ENCODE results near the gene GZMM. TPM values are rescaled to one million over a fixed set of nuclear protein-coding genes. Genes with fewer than 3 reads are reported as not detected.
A peak's percentile ranks its signal among the peaks of the same experiment; 100 is the strongest.
"Not testable (repeated sequence)": the region's sequence is repeated elsewhere in the genome, so short reads cannot be mapped to it uniquely, and the experiment has no call there.

The GZMM gene
- total RNA-seq, 1 donor from 2014 or later: not detected

GRCh38 chr19:581399-582111 is 37.7 kb downstream of the GZMM start:
- H3K9ac ChIP-seq (ENCODE audit: low read depth in 1 of 3, low read length in 3 of 3): peak overlapping the region in 1 of 3 donors; percentile 3
- H3K4me3 ChIP-seq (ENCODE audit: low read length in 3 of 3): no peak overlapping the region
- H3K4me1 ChIP-seq (ENCODE audit: control insufficient read depth in 3 of 3, insufficient read depth in 3 of 3, low read length in 3 of 3): peaks cover 6 to 43% (median 23%) of the 10 kb centered on the region in 3 donors
- H3K9me3 ChIP-seq (ENCODE audit: control insufficient read depth in 3 of 3, low read length in 3 of 3): no peaks in the 10 kb centered on the region
- peaks cover 20 to 35% (median 27%) of the 10 kb centered on the region in 3 donors for H3K36me3 ChIP-seq (ENCODE audit: control insufficient read depth in 3 of 3, insufficient read depth in 3 of 3, low read length in 3 of 3)
- no peak overlapping the region for H3K27ac ChIP-seq (ENCODE audit: low read depth, low read length)
- H3K27me3 ChIP-seq (ENCODE audit: control insufficient read depth in 3 of 3, insufficient read depth in 3 of 3, low read length in 3 of 3): peaks cover 0 to 8% (median 4%) of the 10 kb centered on the region in 3 donors

GRCh38 chr19:582497-583197 is 38.8 kb downstream of the GZMM start:
- peaks cover 20 to 34% (median 27%) of the 10 kb centered on the region in 3 donors for H3K36me3 ChIP-seq (ENCODE audit: control insufficient read depth in 3 of 3, insufficient read depth in 3 of 3, low read length in 3 of 3)
- no peak overlapping the region for H3K9ac ChIP-seq (ENCODE audit: low read depth in 1 of 3, low read length in 3 of 3)
- H3K27me3 ChIP-seq (ENCODE audit: control insufficient read depth in 3 of 3, insufficient read depth in 3 of 3, low read length in 3 of 3): peaks cover 0 to 8% (median 4%) of the 10 kb centered on the region in 3 donors
- no peak overlapping the region for H3K27ac ChIP-seq (ENCODE audit: low read depth, low read length)
- H3K4me3 ChIP-seq (ENCODE audit: low read length in 3 of 3): no peak overlapping the region
- H3K4me1 ChIP-seq (ENCODE audit: control insufficient read depth in 3 of 3, insufficient read depth in 3 of 3, low read length in 3 of 3): peaks cover 0 to 32% (median 12%) of the 10 kb centered on the region in 3 donors
- H3K9me3 ChIP-seq (ENCODE audit: control insufficient read depth in 3 of 3, low read length in 3 of 3): no peaks in the 10 kb centered on the region

GRCh38 chr19:583198-583967 is 39.5 kb downstream of the GZMM start:
- Histone ChIP-seq H3K9me3 (ENCODE audit: control insufficient read depth in 3 of 3, low read length in 3 of 3) (no peaks in the 10 kb centered on the region), H3K4me3 (ENCODE audit: low read length in 3 of 3) (no peak overlapping the region), H3K36me3 (ENCODE audit: control insufficient read depth in 3 of 3, insufficient read depth in 3 of 3, low read length in 3 of 3) (peaks cover 20 to 33% (median 27%) of the 10 kb centered on the region in 3 donors), H3K4me1 (ENCODE audit: control insufficient read depth in 3 of 3, insufficient read depth in 3 of 3, low read length in 3 of 3) (peaks cover 0 to 25% (median 10%) of the 10 kb centered on the region in 3 donors), H3K9ac (ENCODE audit: low read depth in 1 of 3, low read length in 3 of 3) (peak overlapping the region in 1 of 3 donors; percentile 69), H3K27me3 (ENCODE audit: control insufficient read depth in 3 of 3, insufficient read depth in 3 of 3, low read length in 3 of 3) (peaks cover 6 to 15% (median 10%) of the 10 kb centered on the region in 3 donors), H3K27ac (ENCODE audit: low read depth, low read length) (no peak overlapping the region)

GRCh38 chr19:583968-584239 is 40.1 kb downstream of the GZMM start:
- Histone ChIP-seq H3K9ac (ENCODE audit: low read depth in 1 of 3, low read length in 3 of 3) (peak overlapping the region in 1 of 3 donors; percentile 69), H3K27me3 (ENCODE audit: control insufficient read depth in 3 of 3, insufficient read depth in 3 of 3, low read length in 3 of 3) (peaks cover 11 to 20% (median 15%) of the 10 kb centered on the region in 3 donors), H3K9me3 (ENCODE audit: control insufficient read depth in 3 of 3, low read length in 3 of 3) (no peaks in the 10 kb centered on the region), H3K36me3 (ENCODE audit: control insufficient read depth in 3 of 3, insufficient read depth in 3 of 3, low read length in 3 of 3) (peaks cover 20 to 33% (median 27%) of the 10 kb centered on the region in 3 donors), H3K27ac (ENCODE audit: low read depth, low read length) (no peak overlapping the region), H3K4me3 (ENCODE audit: low read length in 3 of 3) (no peak overlapping the region), H3K4me1 (ENCODE audit: control insufficient read depth in 3 of 3, insufficient read depth in 3 of 3, low read length in 3 of 3) (peaks cover 0 to 22% (median 8%) of the 10 kb centered on the region in 3 donors)

DNA sequence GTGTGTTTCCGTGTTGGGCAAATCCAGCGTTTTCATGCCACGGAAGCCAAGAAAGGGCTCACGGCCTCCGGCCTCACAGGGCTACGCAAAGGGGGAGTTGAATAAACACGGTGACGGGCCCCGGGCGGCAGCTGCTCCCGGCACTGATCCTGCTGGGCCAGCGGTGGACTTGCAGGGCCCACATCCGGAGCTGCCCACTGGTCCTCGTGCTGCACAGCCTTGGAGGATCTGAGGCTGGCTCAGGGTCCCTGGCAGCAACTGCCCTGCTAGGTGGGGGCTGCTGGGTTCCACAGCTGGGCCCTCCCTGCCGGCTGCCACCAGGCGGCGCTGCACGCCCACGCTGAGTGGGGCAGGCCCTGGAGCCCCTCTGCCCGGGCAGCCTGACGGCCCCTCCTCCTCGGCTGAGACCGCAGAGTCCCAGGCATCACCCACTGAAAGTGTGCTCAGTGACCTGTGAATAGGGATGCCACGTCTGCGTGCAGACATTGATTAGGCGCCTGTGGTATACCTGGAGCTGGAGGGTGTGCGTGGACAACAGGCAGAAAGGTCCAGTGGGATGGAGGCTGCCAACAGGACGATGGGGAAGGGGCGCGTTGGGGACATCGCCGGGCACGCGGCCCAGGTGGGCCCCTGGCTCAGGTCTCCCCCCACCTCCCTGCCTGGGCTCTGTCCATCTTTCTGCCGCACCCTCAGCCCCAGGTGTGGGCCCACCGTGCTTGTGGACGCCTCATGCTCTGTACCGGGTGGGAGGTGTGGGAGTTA is 40.6 kb downstream of the GZMM start:
- peak overlapping the region in 1 of 3 donors; percentile 69 for H3K9ac ChIP-seq (ENCODE audit: low read depth in 1 of 3, low read length in 3 of 3)
- H3K27ac ChIP-seq (ENCODE audit: low read depth, low read length): no peak overlapping the region
- peaks cover 15 to 24% (median 20%) of the 10 kb centered on the region in 3 donors for H3K27me3 ChIP-seq (ENCODE audit: control insufficient read depth in 3 of 3, insufficient read depth in 3 of 3, low read length in 3 of 3)
- peaks cover 0 to 18% (median 3%) of the 10 kb centered on the region in 3 donors for H3K4me1 ChIP-seq (ENCODE audit: control insufficient read depth in 3 of 3, insufficient read depth in 3 of 3, low read length in 3 of 3)
- no peak overlapping the region for H3K4me3 ChIP-seq (ENCODE audit: low read length in 3 of 3)
- no peaks in the 10 kb centered on the region for H3K9me3 ChIP-seq (ENCODE audit: control insufficient read depth in 3 of 3, low read length in 3 of 3)
- H3K36me3 ChIP-seq (ENCODE audit: control insufficient read depth in 3 of 3, insufficient read depth in 3 of 3, low read length in 3 of 3): peaks cover 20 to 27% (median 24%) of the 10 kb centered on the region in 3 donors

- H3K4me1 ChIP-seq (ENCODE audit: control insufficient read depth in 3 of 3, insufficient read depth in 3 of 3, low read length in 3 of 3): peaks cover 0 to 17% (median 3%) of the 10 kb centered on the region in 3 donors
Measured at GRCh38 chr19:585146-585545, 41.3 kb downstream of the GZMM start.

GRCh38 chr19:585551-586110 is 41.8 kb downstream of the GZMM start:
- peaks cover 0 to 17% (median 3%) of the 10 kb centered on the region in 3 donors for H3K4me1 ChIP-seq (ENCODE audit: control insufficient read depth in 3 of 3, insufficient read depth in 3 of 3, low read length in 3 of 3)
- no peak overlapping the region for H3K4me3 ChIP-seq (ENCODE audit: low read length in 3 of 3)
- H3K27ac ChIP-seq (ENCODE audit: low read depth, low read length): no peak overlapping the region
- no peak overlapping the region for H3K9ac ChIP-seq (ENCODE audit: low read depth in 1 of 3, low read length in 3 of 3)
- peaks cover 16 to 25% (median 20%) of the 10 kb centered on the region in 3 donors for H3K27me3 ChIP-seq (ENCODE audit: control insufficient read depth in 3 of 3, insufficient read depth in 3 of 3, low read length in 3 of 3)
- no peaks in the 10 kb centered on the region for H3K9me3 ChIP-seq (ENCODE audit: control insufficient read depth in 3 of 3, low read length in 3 of 3)
- peaks cover 12 to 17% (median 13%) of the 10 kb centered on the region in 3 donors for H3K36me3 ChIP-seq (ENCODE audit: control insufficient read depth in 3 of 3, insufficient read depth in 3 of 3, low read length in 3 of 3)

More at GRCh38 chr19:585146-585545, 41.3 kb downstream of the GZMM start:
- H3K27ac ChIP-seq (ENCODE audit: low read depth, low read length); H3K9ac ChIP-seq (ENCODE audit: low read depth in 1 of 3, low read length in 3 of 3); H3K9me3 ChIP-seq (ENCODE audit: control insufficient read depth in 3 of 3, low read length in 3 of 3); H3K4me3 ChIP-seq (ENCODE audit: low read length in 3 of 3): not testable (repeated sequence)
- Histone ChIP-seq H3K36me3 (ENCODE audit: control insufficient read depth in 3 of 3, insufficient read depth in 3 of 3, low read length in 3 of 3) (peaks cover 16 to 21% (median 18%) of the 10 kb centered on the region in 3 donors), H3K27me3 (ENCODE audit: control insufficient read depth in 3 of 3, insufficient read depth in 3 of 3, low read length in 3 of 3) (peaks cover 15 to 24% (median 20%) of the 10 kb centered on the region in 3 donors)

DNA sequence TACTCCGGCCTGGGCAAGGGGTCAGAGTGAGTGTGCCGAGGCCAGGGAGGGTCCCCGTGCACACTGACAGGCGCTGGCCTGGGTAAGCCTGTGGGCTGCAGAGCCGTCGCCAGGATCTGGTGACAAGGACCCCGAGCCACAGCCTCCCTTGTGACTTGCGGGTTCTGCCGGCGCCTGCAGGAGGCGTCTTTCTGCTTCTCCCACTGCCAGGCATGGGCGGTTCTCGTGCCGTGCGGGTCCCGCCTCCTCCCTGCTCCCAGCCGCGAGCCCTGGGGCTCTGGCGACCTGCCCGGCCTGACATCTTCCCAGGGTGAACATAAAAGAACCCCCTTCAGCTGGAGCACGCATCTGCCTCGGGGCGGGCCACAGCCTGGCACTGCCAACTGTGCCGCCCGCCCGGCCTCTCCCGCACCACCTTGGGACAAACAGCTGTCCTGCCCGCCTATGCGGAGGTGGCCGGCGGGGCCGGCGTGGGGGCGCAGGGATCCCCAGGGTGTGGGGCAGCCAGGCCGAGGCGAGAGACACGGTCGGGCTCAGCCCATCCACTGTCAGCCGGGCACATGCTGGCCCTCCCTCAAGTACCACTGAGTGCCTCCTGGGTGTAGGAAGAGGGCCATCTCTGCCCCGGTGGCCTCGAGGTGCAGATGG is 44.4 kb downstream of the GZMM start:
- Histone ChIP-seq H3K4me1 (ENCODE audit: control insufficient read depth in 3 of 3, insufficient read depth in 3 of 3, low read length in 3 of 3) (peaks cover 0 to 11% (median 3%) of the 10 kb centered on the region in 3 donors), H3K36me3 (ENCODE audit: control insufficient read depth in 3 of 3, insufficient read depth in 3 of 3, low read length in 3 of 3) (peaks cover 0 to 3% (median 2%) of the 10 kb centered on the region in 3 donors), H3K27me3 (ENCODE audit: control insufficient read depth in 3 of 3, insufficient read depth in 3 of 3, low read length in 3 of 3) (peaks cover 37 to 49% (median 42%) of the 10 kb centered on the region in 3 donors), H3K9ac (ENCODE audit: low read depth in 1 of 3, low read length in 3 of 3) (no peak overlapping the region), H3K27ac (ENCODE audit: low read depth, low read length) (no peak overlapping the region), H3K9me3 (ENCODE audit: control insufficient read depth in 3 of 3, low read length in 3 of 3) (no peaks in the 10 kb centered on the region), H3K4me3 (ENCODE audit: low read length in 3 of 3) (no peak overlapping the region)
